ENCODE results near the gene GAD1.

GAD1 gene

DNA sequence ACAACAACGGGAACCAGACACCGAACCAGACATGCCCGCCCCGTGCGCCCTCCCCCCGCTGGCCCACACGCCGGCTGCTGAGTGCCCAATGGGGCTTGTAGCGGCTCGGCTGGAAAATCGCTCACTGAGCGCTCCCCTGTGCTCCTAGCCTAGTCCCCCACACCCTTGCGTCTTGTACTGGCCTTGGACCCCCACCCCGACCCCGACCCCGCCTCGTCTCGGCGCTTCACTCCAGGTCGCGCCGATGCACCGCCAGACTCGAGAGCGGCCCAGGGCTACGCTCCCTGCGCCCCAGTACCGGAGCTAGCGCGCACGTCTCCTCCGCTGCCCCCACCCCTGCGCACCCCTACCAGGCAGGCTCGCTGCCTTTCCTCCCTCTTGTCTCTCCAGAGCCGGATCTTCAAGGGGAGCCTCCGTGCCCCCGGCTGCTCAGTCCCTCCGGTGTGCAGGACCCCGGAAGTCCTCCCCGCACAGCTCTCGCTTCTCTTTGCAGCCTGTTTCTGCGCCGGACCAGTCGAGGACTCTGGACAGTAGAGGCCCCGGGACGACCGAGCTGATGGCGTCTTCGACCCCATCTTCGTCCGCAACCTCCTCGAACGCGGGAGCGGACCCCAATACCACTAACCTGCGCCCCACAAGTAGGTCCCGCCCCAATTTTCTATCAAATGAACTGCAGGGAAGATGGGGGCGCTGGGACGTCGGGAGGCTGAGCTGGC, 1.5 kb downstream of the GAD1 start:
- peak in 1 of 2 experiments; percentile 73 for DNase-seq

DNA sequence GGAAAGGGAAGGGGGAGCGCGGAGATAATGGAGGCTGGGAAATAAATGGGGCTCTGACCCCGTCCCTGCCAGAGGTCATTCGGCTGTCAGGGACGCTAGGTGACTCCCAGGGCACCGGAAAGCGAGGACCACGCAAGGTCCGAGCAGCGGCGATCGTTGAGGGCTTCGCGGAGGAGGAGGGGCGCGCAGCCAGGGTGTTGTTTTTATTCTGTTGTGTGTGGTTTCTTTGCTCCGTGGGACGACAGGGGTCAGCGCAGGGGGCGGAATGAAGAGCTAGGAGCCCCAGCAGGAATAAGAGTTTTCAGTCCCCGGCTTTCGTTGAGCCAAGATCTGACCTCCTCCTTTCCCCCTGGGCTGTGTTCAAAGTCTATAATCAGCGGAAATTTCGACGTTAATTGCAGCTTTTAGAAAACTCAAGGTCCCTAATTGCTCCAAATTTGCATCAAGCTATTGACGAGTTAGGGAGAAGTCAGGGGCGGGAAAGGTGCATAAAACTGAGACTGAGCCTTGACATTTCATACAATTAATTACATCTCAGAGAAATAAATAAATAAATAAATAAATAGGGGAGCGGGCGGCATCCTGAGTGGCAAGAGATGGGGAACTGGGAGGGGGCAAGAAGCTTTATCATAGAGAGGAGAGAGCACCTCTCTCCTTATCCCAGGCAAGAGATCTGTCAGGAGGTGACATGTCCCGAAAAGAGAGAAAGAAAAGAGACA, 2.2 kb downstream of the GAD1 start:
- no peak for DNase-seq

DNA sequence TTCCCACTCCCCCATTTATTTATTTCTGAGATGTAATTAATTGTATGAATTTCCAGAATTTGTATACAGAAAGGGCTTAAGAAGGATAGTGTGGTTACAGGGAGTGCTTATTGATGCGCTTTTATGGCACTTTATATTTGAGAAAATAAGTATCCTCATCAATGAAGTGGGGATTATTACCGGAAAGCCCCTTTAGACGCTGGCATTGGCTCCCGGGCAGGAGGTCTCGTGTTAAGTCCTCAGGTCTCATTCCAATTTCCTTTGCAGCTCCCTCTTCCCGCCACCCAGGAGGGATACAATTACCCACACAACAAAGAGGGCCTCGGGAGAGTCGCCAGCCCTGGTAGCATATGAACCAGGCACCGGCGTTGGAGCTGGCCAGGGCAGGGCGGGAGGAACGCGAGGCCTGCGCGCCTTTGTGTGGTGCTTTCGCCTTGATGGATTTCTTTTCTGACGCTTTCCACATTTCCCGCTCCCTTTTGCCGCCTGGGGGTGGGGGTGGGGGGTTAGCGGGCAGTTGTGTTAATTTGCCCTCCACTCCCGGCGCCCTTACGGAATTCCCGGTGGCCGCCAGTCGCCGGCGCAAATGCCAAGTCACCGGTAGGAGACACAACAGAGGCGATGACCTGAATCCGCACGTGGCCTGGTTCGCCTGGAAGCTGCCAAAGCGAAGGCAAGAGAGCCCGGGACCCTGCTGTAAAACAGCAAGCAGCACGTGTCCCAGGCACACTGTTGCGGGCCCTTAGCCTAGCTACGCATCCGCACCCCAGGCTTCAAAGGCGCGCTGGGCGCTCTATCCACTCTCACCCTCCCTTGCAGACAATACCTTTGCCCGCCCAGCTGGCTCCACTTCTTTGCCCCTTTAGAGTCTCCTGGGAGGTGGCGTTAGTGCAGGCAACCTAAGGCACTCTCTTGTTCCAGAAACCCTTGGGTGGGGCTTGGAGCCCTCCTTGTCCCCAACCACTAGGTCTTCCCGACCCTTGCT, 3.3 kb downstream of the GAD1 start:
- no peak for DNase-seq

DNA sequence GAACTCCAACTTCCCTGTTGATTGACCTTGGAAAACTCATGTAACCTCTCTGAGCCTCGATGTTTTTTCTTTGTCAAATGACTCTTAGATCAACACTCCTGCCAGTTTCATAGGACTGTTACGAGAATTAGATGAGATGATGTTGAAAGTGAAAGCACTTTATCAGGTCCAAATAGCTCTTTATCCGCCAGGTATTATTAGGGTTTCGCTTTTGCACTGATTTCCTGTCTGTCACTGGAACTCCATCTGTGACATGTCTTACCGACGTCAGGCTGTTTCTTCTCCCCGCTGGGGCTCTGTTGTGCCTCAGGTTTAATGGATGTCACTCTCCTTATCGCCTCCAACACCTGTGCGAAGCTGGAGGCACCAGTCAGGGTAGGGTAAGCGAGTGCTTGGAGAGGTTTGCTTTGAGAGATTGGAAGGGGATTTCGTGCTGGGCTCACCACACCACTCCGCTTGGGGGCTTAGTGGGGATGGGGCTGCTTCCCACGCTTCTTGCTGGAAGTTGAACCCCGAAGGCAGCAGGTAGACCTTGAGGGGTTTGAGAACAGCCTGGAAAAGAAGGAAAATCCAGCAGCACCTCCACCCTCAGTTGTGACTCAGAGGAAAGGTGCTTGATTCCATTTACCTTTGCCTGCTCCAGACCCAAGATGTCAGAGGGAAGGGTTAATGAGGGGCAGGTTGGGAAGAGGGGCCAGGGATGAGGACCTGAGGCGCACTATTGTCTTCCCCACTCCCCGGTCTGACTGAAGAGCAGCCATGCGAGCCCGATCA, 4.3 kb downstream of the GAD1 start:
- DNase-seq: no peak

DNA sequence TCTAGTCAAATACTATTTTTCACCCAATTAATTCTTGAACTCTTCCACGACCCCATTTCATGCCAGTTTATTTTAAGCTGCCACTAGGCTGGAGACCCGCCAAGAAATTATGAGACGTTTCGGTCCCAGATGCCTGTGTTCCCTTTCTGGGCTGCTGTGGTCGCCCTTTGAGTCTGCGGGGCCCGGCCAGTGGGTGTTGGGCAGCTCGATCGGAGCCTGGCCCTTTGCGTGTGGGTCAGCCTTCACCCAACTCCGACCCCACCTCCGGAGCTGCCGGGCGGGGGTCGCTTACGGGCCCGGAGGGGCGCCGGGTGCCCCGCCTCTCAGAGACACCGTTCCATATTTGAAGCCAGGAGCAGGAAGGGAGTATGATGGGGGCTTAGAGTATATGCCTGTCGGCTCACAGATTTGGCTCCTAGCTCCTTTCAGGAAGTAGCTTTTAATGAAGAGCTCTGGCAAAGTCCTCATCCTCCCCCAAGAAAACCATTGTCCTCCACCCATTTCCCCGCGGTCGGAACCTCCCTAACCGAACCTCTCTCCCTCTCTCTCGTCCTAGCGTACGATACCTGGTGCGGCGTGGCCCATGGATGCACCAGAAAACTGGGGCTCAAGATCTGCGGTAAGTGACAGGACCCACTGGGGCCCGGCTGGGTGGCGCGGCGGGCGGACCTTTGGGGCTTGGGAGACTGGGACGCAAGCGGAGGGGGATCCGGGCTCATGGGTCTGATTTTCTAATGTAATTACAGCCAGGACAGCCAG, 5.0 kb downstream of the GAD1 start:
- DNase-seq: no peak

DNA sequence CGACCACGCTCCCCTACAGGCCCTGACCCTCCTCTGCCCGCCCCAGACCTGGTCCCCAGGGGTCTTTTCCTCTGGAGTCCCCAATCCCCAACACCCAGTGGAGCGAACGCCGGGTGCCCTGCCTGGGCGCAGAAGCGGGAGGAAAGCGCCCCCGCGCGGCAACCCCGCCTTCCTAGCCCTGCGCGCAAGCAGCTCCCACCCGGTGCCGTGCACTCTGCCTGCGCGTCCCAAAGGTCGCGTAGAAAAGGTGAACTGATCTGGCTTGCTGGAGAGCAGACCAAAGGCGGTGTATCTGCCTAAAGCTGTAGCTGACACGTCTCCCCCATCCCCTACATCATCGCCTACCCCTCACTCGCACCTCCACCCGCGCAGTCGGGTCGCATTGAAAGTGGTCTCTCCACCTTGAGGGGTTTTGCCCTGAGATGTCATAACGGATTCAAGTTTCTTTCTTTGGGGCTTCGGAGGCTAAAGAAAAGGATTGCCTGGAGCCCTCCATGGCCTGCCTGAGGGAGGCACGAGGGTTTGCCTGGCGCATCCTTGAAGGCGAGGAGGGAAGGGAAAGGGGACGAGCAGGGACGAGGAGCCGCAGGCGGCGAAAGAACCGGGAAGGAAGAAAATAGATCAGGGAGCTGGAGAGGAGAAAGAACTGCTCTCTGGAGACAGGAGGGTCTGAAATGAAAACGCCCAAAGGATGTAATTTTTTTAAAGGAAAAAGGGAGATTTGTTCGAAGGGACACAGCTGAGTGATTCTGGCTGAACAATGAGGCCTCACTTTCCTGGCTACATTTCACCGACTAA, 5.8 kb downstream of the GAD1 start:
- no peak for DNase-seq

DNA sequence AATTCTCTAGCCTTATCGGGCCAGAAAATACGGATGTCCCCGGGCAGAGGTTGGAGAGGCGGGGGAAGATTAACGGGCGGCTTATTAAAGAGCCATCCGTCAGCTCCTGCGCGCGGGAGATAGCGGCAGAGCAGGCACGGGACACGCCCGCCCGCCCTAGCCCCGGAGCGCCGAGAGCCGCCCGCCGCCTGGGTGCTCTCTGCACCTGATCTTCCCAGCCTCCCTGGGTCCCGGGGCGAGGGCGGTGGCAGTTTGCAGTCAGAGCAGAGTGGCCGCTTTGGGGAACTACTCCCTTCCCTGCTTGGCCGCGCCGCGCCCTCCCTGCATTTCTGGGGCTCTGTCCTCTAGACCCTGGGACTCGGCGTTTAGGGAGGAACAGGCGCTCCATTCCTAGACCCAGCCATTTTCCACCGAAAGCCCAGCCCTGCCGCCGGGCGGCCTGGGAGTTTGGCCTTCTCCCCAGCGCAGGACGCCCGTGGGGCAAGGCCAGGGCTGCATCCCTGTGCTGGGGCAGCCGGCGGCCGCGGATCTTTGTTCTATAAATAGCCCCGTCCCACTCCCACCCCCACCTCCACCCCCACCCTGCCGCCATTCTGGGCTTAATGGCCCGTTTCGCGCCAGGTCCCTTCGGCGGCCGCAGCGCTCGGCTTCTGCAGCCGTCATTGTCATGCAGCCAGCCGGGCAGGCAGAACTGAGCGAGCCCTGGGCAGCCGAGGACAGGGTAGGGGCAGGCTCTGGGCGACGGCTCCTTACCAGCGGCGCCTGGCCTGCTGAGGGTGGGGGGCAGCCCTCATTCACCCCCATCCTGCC, 6.6 kb downstream of the GAD1 start:
- peak in 1 of 2 experiments; percentile 69 for DNase-seq

DNA sequence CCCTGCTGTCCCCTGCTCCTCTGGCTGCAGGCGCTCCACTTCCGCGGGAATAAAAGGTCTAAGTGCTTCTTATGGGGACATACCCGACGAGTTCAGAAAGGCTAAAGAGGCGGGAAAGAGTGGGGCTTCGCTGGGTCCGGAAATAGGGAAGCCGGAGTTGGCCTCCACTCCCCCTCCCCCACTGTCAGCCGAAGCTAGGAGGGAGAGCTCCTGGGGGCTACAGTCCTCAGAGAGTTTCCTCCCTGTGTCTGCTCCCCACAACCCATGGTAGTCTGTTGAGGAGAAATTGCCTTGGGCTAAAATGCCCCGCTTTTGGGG, 7.2 kb downstream of the GAD1 start:
- DNase-seq: no peak

DNA sequence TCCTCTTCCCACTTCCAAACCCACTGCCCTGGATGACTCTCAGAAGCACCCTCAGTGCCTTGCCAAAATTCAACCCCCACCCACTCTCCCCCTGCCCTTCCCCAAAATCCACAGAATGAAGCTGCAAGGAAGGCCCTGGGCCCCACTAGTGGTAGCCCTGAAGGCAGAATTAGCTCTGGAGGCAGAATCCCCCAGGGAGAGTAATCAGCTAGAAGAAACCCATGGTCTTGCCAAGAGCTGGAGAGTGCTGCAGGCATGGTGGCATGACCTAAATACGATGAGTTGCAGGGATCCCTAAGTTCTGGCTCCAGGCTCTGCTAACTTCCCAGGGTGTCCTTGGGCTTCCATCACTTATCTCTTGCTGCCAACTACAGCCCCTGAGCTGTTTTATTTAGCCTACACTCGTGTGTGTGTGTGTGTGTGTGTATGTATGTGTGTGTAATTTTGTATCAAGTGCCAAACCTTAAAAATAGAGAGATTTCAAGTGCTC, 7.9 kb downstream of the GAD1 start:
- DNase-seq: no peak

DNA sequence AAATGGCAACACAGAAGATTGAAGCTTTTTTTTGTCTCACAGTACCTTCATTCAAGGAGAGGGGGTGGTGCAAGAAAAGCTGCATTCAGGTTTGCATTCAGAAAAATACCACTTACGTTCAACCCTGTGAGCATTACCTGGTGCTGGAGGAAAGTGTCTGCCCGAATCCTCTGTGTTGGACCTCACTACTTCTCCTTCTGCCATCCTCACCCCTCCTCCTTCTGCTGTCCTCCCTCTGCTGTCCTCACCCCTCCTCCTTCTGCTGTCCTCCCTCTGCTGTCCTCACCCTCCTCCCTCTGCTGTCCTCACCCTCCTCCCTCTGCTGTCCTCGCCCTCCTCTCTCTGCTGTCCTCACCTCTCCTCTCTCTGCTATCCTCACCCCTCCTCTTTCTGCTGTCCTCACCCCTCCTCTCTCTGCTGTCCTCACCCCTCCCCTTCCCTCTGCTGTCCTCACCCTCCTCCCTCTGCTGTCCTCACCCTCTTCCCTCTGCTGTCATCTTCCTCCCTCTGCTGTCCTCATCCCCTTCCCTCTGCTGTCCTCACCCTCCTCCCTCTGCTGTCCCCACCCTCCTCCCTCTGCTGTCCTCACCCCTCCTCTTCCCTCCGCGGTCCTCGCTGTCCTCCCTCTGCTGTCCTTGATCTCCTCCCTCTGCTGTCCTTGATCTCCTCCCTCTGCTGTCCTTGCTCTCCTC, 11.3 kb downstream of the GAD1 start:
- no peak for DNase-seq

DNA sequence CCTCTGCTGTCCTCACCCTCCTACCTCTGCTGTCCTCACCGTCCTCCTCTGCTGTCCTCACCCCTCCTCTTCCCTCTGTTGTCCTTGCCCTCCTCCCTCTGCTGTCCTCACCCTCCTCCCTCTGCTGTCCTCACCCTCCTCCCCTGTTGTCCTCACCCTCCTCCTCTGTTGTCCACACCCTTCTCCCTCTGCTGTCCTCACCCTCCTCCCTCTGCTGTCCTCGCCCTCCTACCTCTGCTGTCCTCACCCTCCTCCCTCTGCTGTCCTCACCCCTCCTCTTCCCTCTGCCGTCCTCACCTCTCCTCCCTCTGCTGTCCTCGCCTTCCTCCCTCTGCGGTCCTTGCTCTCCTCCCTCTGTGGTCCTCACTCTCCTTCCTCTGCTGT, 11.8 kb downstream of the GAD1 start:
- no peak for DNase-seq

DNA sequence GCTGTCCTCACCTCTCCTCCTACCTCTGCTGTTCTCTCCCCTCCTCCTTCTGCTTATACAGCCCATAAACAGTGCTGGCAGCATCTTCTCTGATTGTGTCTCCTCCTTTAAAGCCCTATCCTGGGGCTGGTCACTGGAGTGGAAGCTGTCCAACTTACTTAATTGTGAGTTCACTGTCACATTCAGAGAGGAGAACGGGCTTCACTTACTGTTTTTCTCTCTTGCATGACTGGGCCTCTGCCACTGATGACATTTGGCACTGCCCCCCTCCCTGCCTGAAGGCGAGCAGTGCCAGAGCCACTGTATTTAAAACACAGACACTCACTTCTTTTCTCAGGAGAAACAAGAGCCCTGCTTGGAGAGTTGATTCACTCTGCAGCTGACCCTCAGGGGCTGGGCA, 12.3 kb downstream of the GAD1 start:
- DNase-seq: no peak

DNA sequence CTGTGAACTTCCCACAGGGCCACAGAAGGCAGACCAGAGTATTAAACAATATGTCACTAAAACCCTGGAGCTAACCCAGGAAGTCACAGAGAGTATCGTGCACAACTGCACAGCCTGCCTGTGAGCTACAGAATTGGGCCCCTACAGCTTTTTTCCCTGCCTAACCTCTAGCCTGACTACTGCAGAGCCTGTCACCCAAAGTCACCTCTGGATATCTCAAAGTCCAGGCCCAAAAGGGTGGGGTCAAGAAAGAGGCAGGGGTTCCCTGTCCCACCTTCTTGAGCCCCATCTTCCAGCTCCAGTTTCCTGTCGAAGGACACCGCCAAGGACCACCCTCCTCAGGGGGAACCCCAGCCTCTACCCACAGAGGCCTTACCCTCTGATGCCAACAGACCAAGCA, 13.5 kb downstream of the GAD1 start:
- no peak for DNase-seq

DNA sequence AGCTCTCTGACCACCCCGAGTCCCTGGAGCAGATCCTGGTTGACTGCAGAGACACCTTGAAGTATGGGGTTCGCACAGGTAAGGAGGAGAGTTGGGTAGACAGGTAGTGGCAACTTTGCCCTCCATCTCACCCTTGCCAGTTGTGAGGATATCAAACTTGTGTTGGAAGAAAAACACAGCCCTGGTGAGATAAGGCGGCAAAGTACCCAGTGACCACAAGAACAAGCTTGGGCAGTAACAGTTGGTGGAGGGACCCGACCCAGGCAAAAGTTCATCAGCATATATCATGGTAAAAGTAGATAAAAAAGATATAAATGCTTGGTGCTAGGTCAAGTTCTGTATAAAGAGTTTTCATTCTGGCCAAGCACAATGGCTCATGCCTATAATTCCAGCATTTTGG, 14.4 kb downstream of the GAD1 start:
- DNase-seq: no peak

DNA sequence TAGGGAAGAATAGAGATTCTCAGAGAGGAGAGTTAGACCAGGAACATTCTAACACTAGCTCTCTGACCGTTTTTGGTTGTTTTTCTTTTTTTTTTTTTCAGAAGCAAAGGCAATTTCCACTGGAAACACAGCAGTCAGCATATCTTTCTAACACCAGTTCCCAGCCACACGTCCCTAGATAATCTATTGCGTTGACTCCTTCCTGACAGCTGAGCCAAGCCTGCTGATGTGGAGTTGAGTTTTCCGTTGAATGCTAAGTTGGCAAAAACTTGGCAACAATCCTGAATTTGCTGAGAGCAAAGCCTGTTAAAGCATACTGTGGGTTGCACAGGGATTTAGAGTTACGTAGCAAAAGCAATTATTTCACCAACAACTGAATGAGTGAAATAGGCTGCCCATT, 19.3 kb downstream of the GAD1 start:
- no peak for DNase-seq

DNA sequence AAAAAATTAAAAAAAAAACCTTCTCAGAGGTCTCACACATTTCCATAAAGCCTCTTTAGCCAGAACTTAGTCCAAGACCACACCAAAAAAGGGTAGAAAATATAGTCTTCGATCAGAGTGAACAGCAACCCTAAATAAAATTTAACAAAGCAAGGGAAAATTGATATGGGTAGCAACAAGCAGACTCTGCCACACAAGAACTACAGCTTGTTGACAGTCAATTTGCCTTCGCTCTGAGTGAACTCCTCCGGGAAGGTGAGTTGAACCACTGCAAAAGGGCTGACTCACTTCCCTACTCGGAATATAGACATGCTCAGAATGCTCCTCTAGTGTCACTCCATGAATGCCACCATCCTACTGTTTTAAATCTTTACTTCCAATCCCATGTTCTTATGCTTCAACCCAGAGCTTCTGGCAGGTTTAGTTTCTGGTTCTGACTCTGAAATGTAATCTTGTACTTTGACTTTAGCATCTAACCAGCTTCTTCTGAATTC, 24.1 kb downstream of the GAD1 start:
- no peak for DNase-seq

DNA sequence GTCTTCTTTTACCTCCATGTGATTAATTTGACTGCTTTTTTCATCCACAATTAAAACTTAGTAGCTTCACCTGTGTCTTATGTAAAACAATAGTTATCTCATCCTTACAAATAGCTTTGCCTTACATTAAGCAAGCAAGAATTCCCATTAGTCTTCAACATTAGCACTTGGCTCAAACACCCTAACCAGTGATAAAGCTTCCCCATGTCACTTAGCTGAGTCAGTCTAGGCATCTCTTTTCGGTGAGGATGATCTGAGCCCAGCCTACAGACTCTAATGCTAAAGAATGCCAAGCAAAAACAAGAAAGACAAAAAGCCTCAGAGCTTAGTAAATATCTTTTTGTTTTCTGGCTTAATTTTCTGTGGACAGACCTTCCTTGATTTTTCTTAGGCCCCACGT, 26.1 kb downstream of the GAD1 start:
- no peak for DNase-seq

DNA sequence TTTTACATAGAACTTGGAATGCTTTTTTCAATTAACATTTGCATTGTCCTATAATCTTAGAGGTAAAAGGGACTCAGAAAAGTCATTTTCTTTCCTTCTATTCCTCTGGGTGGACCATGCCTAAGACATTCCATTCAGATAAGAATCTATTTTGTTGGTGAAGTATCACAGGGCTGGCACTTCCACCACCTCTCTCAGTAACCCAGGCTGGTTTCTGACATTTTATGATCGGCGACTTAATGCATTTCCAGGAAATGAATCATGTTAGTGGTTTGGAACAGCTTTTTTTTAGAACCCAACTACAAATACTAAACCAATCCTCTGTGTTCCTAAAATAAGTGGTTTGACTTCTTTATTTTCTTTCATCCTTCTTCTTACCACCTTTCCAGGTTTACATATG, 27.0 kb downstream of the GAD1 start:
- DNase-seq: no peak

DNA sequence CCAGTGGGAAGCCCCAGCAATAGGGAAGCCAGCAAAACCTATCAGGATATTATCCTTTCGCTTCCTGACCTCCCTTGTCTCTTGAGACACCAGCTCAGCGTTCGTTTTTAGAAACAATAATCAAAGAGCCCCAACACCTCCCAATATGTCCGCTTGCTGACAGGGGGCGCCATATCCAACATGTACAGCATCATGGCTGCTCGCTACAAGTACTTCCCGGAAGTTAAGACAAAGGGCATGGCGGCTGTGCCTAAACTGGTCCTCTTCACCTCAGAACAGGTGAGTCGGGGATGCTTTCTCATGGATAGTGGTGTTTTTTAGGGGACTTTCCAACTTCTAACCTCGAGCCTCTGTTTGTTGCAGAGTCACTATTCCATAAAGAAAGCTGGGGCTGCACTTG, 28.7 kb downstream of the GAD1 start:
- peak in 1 of 2 experiments; percentile 35 for DNase-seq

Measured in NCI-H526 (cell line).